HG02840 (cell line): Measurements from ENCODE around the gene PHACTR1.

Experiments
- ATAC-seq: cut with Tn5 transposase; IDR thresholded peaks from one replicate; pipeline ENCODE4 v1.9.1; 2021; ENCODE audit warnings: mild to moderate bottlenecking, moderate library complexity, moderate number of reproducible peaks; ENCODE audit not compliant: unreplicated experiment, low FRiP score

Gene PHACTR1

DNA sequence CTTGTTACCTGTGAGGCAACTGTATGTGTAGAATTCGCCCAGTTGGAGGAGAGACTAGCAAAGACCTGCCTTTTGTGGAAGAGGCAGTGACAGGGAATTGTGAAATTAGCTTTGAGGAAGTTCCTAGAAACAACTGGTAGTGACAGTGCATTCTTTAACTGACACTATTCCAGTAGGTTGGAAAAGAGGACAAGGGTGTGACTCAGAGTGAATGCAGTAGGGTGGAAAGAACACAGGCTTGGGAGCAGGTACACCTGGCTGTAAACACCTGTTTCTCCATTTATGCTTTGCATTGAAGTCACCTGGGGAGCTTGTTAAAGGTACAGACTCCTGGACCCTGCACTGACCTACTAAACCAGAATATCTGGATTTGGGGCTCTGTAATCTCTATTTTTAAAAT lies 295.7 kb downstream of the PHACTR1 start:
- no peak for ATAC-seq

DNA sequence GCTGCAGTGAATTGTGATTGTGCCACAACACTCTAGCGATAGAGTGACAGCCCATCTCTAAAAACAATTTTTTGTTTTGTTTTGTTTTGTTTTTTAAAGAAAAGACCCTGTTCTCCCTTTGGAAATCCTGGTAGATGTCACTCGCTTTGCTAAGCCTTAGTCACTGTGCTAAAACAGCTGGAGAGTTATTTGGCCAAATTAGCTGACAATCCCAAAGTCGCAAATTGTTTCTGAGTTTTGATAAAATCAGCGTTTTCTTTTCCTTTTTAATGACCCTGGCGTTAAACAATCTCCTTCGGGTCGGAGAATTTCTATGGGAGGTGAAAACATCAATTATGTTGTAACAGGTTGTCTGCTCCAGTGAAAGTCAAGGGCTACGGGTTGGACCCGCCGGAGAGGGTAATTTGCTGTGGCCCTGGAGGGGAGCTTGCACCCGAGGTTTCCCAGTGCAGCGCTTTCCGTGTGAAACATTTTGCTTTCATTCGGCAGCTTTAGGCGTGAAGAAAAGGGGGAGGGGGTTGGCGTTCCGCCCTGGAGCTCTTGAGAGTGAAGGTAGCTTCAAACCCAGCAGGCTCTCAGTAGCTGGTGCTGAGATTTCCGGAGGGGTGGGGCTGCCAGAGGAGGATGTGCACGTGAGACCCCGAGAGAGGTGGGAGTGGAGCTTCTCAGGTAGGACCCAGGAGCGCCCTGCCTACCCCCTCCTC lies 296.6 kb downstream of the PHACTR1 start:
- no peak for ATAC-seq

DNA sequence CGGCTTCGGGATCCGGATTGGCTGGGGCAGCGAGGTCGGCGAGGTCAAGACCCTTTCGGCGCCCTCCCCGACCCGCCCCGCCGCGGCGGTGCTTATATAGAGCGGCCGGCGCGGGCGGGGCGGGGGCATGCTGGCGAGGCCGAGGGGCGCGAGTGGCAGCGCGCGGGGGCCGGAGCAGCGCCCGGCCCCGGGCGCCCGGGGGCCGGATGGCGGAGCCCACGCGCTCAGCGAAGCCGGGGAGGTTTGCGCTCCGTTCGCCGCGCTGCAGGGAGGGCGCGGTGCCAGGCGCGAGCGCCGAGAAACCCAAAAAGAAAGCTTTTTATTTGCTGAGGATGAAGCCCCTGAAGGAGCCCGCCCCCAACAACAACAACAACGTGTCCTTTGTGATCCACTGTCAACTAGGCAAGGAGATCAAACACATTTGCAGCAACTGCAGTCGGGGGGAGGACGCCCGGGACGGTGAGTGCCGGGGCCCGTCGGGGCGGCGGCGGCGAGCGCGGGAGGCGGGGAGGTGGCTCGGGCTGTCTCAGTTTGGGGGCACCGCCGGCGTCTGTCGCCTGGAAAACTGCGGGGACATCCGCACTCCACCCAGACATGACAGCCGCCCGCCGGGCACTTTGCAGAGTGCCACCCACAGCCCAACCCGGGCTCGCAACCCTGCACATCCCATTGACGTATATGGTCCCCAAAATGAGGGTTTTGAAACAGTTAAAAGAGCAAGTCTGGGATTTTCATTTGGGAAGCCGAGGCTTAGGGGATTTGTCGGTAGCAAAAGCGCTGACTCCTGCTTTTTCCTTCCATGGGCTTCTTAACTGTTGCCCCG lies 297.3 kb downstream of the PHACTR1 start:
- no peak for ATAC-seq

DNA sequence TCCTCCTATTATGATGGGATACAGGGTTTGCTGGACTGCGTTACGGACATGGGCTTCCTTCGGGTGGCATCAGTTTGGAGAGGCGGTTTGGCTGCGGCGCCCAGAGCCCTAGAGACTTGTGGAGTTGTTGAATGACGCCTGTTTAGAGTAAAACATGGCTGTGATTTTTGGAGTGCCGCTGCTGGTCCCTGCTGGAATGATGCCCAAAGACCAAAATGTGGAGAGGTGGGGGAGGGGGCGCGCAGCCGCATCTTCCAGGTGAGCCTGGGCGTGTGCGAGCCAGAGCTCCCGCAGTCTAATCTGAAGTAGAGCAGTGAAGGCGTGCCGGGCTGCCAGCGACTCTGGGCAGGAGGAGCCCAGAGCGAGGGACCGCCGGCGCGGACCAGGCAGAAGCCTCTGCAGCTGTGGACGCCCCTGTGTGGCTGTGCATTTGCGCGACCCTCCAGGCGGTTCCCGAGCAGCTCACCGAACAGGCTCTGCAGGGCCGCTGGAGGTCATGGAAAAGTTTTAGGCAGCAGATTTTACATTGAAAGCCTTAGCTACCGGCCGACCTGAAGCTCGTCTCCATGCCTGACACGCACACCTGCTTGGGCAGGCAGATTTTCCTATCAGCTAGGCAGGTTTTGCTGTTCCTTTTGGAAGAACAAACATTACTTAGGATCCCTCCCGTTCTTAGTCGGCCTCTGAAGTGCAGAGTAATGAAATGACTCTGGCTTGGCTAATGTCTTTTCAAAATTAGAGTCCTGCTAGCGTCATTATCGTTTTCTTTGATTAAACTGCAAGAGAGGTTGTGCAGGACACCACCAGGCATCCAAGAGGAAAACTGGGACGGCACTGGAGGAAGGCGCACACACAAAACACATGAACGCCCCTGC lies 298.2 kb downstream of the PHACTR1 start:
- ATAC-seq: no peak

DNA sequence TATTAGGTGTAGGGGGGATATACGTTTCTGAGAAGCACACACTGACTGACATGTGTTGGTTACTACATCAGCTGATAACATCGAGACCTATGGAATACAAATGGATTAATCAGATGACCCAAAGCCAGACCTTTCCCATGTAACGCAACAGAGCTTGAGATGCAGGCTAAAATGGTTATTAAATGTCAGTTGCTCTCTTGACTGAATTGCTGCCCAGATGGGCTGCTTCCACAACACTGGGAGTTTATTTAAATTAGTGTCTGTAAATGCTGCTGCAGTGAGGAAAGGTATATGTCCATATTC lies 298.8 kb downstream of the PHACTR1 start:
- ATAC-seq: no peak

DNA sequence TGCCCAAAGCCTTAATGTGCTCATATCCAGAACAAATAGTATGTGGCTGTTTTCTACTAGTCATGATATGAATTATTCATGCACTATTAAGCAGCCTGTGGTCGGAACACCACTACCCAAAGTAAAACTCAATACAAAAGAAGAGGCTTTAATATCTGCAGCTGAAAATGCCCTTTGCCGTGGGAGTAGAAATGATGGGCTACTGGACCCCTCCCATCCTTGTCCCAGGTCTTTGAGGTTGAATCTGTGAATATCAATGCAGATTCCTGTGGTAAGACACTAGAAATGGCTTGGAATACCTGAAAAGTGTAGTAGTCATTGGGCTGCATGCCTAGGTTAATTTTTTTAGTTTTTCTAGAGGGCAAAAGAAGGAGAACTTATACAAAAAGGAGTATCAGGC lies 308.0 kb downstream of the PHACTR1 start:
- no peak for ATAC-seq

DNA sequence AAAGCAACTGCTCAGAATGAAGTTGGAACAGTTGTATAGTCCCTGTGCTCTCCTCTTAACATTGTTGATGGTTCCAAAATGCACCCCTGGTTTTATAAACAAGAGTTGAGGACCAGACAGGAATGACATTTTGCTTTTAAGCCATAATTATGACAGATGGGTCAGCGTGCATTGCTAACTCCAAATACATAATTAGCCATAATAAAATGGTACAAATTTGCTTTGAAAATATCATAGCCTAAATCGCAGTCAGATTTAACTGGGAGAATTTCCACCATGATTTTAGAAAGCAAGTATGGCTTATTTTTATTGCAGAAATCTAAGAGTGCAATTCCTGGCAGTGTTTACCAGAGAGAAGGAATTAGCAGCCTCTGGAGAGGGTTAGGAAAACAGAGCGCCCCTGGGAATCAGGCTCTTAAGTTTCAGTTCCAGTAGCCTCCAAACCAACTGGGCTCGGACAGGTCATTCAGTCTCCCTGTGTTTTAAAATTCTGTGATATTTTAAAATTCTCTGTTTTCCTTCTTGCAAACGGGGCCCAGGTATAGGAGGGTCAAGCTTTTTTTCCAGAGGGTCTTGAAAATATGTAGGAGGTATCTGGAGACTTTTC lies 309.4 kb downstream of the PHACTR1 start:
- ATAC-seq: no peak

DNA sequence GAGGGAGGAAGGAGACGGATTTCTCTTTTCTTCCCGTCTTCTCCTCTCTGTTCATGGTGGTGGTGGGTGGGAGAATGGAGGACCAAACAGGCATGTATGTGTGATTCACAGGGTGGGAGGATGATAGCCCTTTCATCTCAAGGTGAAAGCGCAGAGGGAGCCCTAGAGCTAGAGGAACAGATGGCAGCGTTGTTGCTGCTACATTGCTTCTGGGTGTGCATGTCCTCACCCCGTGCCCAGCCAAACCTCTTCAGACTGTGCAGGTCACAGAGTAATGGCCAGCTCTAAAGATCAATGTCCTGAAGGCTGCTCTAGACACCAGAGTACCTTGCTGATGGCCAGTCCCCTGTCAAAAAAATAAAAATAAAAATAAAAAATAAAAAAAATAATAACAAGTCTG lies 310.0 kb downstream of the PHACTR1 start:
- ATAC-seq: no peak

DNA sequence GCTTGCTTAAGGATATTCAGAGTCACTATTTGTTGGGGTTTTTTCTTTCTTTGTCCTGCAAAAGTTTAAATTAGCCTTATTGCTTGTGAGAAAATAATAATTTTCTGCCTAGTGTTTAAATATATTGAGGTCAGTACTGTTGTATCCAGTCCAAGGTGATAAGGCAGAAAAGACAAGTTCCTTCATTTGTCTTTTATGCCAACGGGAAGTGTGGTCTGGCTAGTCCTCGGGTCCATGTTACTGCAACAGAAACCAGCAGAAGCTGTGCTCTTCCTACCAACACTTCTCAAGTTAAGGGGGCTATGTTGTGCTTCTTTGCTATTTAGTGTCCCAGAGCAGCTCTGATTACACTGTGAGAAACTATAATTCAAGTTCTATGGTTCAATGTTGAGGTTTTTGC lies 310.6 kb downstream of the PHACTR1 start:
- ATAC-seq: no peak

DNA sequence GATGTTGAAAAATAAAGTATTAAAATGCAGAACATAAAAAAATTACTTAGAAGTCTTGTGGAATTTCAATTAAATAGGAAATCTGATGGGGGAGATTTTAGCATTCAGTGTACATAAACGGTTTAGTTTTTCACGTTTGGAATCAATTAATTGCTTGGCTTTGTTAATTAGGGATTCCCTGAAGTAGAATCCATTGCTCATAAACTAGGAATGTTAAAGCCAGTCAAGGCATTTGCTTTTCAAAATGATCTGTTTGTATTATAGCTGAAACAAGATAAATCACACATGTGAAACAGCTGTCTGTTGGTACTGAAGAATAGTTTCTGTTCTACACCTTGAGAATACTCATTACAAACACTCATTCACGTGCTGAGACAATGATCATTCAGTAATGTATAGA lies 313.8 kb downstream of the PHACTR1 start:
- ATAC-seq: no peak

DNA sequence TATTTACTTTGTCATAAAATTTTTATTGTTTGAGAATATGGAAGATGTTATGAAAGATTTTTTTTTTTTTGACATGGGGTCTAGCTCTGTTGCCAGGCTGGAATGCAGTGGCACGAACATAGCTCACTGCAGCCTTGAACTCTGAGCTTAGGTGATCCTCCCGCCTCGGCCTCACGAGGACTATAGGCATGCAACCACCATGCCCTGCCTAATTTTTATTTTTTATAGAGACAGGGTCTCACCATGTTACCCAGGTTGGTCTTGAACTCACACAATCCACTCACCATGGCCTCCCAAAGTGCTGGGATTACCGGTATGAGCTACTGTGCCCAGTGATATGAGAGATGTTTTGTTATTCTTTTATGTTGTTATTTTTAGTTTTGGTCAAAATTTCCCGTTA lies 316.0 kb downstream of the PHACTR1 start:
- no peak for ATAC-seq

DNA sequence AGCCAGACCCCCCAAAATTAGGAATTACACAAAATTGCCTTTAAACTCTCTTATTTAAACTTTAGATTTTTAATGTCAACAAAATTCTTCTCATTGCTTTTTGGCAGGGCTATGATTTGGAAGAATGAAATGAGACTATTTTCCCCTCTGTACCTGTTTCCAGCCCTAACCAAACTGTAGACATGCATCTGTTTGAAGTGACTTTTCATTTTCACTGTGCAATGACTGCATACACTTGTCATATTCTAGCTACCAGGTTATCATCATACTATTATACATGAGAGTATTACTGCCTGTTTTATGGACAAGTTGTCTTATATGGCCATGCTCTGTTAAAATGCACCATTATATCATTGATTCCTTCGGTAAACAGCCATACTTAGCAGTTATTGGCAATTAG lies 316.6 kb downstream of the PHACTR1 start:
- no peak for ATAC-seq

DNA sequence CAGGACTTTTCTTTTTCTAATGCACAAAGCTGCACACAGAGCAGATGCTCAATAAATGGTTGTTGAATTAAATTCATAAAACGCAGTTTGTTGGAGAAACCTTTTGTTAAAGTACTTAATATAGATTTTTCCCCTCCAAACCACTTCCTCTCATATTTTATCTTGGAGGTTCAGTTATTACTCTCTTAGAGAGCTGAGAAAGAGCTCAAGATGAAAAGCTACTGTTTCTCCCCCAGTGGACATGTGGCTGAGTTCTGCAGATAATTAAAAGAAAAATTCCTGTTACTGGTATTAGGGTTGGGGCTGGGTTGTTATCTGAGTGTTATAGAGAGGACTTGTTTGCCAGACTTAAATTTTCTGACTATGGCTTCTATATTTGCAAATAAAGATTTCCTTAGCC lies 317.7 kb downstream of the PHACTR1 start:
- ATAC-seq: no peak

DNA sequence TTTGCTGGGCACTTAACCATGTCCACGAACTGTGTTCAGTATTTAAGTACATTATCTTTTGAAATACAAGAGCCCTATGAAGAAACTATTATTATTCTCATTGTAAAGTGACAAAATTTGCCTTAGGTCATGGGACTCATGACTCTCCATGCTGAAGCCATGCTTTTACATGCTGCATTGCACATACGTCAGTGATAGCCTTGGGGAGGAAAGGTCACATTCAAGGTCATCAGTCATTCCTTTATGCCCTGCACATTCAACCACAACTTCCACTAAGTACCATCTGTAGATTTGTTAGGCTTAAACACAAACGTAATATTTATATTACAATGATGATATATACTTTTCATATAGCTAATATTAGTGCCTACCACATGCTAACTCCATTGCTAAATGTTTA lies 319.0 kb downstream of the PHACTR1 start:
- ATAC-seq: no peak

DNA sequence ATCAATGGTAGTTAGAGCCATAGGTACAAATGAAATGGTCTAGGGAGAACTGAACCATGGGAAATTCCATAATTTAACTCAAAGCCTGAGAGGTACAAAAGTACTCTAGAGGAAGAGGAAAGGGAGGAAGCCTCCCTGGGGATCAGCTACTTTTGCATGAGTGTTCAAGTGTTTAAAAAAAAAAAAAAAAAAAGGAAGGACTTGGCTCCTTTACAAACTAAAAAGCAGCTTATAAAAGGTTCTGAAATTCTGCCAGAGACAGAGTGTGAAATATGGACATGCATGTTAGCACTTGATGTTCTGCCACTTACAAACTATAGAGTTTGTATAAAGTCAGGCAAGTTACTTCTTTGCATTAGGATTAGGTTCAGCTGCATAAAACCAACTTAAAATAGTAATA lies 321.7 kb downstream of the PHACTR1 start:
- ATAC-seq: no peak

DNA sequence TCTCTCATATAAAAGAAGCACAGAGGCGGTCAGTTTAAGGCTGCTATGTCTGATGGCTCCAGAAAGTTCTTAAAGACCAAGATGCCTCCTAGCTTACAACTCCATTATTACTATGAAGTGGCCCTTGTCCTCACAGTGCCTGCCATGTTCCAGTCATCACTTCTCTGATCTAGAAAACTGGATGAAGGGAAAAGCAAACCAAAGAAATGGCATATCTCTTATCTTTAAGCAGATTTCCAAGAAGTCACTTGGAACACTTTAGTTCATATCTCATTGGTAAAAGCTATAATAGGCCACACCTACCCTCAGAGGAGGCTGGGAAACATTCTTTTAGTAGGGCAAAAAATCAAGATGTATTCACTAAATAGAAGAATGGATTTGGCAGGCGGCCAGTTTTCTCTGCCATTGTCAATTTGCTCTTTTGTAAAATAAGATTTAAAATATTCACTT lies 322.2 kb downstream of the PHACTR1 start:
- ATAC-seq: no peak

DNA sequence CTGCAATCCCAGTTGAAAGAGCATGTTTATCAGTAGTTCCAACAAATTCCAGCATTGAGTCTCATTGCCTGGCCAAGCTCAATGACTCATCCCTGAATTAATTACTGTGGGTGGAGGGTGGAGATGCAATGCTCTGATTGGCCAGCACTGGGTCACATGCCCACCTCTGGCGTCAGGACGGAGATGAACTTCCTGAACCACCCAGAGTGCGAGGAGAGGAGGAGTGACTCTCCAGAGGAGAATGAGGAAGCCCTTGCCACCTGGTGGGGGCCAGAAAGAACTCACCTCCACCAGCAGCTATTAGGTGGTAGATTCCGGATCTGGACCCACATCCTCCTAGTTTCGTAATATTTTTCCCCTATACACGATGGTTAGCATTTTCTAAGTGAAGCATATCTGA lies 327.8 kb downstream of the PHACTR1 start:
- no peak for ATAC-seq

DNA sequence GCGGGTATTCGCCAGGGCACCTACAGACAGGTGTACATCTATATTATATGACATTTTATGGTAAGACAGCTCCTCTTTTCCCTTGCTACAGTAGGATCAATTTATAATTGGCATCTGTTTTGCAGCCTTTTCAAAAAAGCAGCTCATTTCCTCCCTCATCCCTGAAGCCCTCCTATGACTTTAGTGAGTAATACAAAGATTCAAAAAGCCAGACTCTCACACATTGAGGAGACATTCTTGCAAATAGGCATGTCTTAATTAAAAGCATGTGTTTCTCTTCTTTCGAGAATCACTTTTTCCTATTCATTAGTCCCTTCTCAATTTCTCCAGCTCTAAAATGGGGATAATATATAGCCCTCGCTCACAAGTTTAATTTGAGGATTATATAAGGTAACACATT lies 328.3 kb downstream of the PHACTR1 start:
- ATAC-seq: no peak

DNA sequence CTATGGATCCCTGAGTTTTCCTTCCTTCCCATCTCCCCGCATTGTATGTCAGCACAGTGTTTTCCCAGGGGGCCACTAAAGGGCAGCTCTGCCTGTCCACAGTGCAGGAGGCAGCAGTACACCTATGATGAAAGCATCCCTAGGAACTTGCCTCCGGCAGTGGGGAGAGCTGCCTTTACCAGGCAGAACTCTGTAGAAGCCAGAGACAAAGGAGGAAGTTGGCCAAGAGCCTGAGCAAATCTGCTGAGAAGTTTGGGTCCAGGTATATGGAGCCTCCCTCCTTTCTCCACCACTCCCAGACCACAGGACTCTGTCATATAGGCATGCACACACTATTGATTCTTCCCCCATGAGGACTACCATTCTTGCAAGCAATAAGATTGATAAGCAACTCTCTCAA lies 329.1 kb downstream of the PHACTR1 start:
- no peak for ATAC-seq

DNA sequence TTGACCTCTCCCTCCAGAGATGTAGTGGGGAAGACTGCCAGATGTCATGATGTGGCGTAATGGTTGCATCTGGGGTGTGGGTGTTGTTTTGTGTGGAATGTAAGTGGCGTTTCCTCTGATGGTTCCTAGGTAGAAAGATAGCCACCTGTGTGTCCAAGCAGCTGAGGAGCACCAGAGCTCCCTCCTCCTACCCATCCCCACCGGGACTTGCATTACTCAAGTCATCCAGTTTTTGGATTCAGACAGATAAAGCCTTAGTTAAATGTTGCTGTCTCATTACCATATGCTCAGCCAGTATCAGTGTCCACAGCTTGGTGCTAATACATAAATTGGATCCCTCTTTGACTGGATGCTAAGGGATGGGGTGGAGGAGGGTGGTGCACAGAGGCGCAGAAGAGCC lies 329.5 kb downstream of the PHACTR1 start:
- ATAC-seq: no peak

DNA sequence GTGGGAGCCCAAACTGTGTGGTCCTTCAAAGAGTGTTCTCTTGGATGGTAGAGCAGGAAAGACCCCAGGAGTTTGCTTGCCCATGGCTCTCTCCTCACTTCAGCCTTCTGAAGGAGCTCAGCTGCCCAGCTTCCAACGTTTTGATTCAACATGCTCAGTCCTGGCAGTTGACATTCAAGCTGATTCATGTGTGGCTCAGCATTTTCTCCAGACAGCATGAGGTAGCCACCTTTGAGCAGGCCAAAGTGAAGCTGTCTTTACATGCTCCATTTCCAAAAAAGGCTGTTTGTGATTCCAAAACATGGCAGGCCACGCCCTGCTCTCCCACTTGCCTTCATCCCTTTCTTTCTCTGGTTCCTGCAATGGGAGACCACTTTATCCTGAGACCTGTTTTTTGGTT lies 331.5 kb downstream of the PHACTR1 start:
- no peak for ATAC-seq
